HepG2 (cell line): ENCODE results near the gene SQOR. TPM values are rescaled to one million over a fixed set of nuclear protein-coding genes. Genes with fewer than 3 reads are reported as not detected.

ENCODE experiments used
- EHMT2 ChIP-seq: fragments of 200-600 bp; sonication (generic); IDR thresholded peaks from 2 replicates; pipeline ENCODE4 v1.7.0; 2017; ENCODE audit warnings: antibody characterized with exemption, low read depth, low read length, borderline replicate concordance
- FOXO1 ChIP-seq: sonication (generic); formaldehyde crosslinking; IDR thresholded peaks from 2 replicates; pipeline ENCODE4 v1.4.0; 2020; ENCODE audit warnings: missing genetic modification reagents
- HNRNPH1 ChIP-seq: fragments of 200-400 bp; formaldehyde crosslinking; optimal IDR thresholded peaks from 2 replicates; pipeline ENCODE3; 2017; ENCODE audit warnings: mild to moderate bottlenecking, low read depth, low read length
- MAZ ChIP-seq, 2 experiments: sonication (generic) in 1 of 2; formaldehyde crosslinking in 1 of 2; IDR thresholded peaks; 2 replicates each; pipeline versions ENCODE4 v1.5.0 to v1.6.1; 2012 to 2020; ENCODE audit warnings: low read depth in 2 of 2, mild to moderate bottlenecking in 2 of 2, borderline replicate concordance in 1 of 2, improper control_type of control experiment in 1 of 2, low read length in 1 of 2, missing genetic modification reagents in 1 of 2, moderate library complexity in 1 of 2
- ZNF704 ChIP-seq: sonication (generic); formaldehyde crosslinking; IDR thresholded peaks from 2 replicates; pipeline ENCODE4 v1.8.1; 2023; ENCODE audit warnings: mild to moderate bottlenecking, inconsistent platforms, moderate library complexity, missing genetic modification reagents, borderline replicate concordance
- ZNF850 ChIP-seq: sonication (generic); formaldehyde crosslinking; conservative IDR thresholded peaks from 2 replicates; pipeline ENCODE4 v1.9.0; 2021; ENCODE audit warnings: mild to moderate bottlenecking, missing genetic modification reagents
- ZSCAN20 ChIP-seq: sonication (generic); formaldehyde crosslinking; IDR thresholded peaks from 2 replicates; pipeline ENCODE4 v1.4.0; 2020; ENCODE audit warnings: missing genetic modification reagents, mild to moderate bottlenecking, borderline replicate concordance
- polyA plus RNA-seq, 8 experiments: library from polyadenylated mRNA; depleted of rRNA in 3 of 8; stranded (reverse) in 7 of 8; unstranded in 1 of 8; fragments of >200 nt; fragmentation: Illumina TruSeq in 4 of 8; extraction: Trizol in 4 of 8; gene quantifications; 2 replicates each; pipeline versions ENCODE4 v1.2.1 to v1.2.3, GENCODE V29; 2011 to 2016; ENCODE audit warnings: low read depth in 4 of 8, missing spikeins in 1 of 8, mixed read lengths in 1 of 8; ENCODE audit not compliant: insufficient read depth in 1 of 8
- total RNA-seq, 5 experiments: library from RNA; depleted of rRNA; stranded (reverse); fragments of >200 nt; fragmentation: Illumina TruSeq; extraction: Trizol; gene quantifications; 2 replicates each; pipeline ENCODE4 v1.2.3, GENCODE V29; 2016; ENCODE audit warnings: low read depth in 1 of 5
- TF ChIP-seq, protein P1 (sequence below): sonication (generic); formaldehyde crosslinking; IDR thresholded peaks from 2 replicates; pipeline ENCODE4 v1.4.0; 2020; ENCODE audit warnings: missing genetic modification reagents, borderline replicate concordance

Gene SQOR
- total and polyA plus RNA-seq, 2 of the 13 experiments (the other 11 are each of a cell fraction or from before 2014, with no cell fraction given): 19.3 to 19.4 TPM

- TF ChIP-seq HNRNPH1 (no peak), ZNF704 (CRISPR knock-in tag) (no peak), FOXO1 (CRISPR knock-in tag) (no peak), ZNF850 (CRISPR knock-in tag) (no peak), ZSCAN20 (CRISPR knock-in tag) (no peak), EHMT2 (no peak), MAZ (IDR thresholded peaks at IDR 0.05; ENCODE audit: borderline replicate concordance, low read depth, low read length) (no peak), MAZ (CRISPR knock-in tag; IDR thresholded peaks at IDR 0.05; ENCODE audit: low read depth) (no peak)
- TF ChIP-seq, protein P1, sequence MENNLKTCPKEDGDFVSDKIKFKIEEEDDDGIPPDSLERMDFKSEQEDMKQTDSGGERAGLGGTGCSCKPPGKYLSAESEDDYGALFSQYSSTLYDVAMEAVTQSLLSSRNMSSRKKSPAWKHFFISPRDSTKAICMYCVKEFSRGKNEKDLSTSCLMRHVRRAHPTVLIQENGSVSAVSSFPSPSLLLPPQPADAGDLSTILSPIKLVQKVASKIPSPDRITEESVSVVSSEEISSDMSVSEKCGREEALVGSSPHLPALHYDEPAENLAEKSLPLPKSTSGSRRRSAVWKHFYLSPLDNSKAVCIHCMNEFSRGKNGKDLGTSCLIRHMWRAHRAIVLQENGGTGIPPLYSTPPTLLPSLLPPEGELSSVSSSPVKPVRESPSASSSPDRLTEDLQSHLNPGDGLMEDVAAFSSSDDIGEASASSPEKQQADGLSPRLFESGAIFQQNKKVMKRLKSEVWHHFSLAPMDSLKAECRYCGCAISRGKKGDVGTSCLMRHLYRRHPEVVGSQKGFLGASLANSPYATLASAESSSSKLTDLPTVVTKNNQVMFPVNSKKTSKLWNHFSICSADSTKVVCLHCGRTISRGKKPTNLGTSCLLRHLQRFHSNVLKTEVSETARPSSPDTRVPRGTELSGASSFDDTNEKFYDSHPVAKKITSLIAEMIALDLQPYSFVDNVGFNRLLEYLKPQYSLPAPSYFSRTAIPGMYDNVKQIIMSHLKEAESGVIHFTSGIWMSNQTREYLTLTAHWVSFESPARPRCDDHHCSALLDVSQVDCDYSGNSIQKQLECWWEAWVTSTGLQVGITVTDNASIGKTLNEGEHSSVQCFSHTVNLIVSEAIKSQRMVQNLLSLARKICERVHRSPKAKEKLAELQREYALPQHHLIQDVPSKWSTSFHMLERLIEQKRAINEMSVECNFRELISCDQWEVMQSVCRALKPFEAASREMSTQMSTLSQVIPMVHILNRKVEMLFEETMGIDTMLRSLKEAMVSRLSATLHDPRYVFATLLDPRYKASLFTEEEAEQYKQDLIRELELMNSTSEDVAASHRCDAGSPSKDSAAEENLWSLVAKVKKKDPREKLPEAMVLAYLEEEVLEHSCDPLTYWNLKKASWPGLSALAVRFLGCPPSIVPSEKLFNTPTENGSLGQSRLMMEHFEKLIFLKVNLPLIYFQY (CRISPR knock-in tag): no peak
These were observed 28.4 kb upstream of the SQOR start (continued) for GRCh38 chr15:45606413-45606812.
